ENCODE results near the gene PPP1R3C.

The PPP1R3C gene

GRCh38 chr10:91587710-91588638 lies 44.9 kb downstream of the PPP1R3C start:
- H3K27me3 ChIP-seq (ENCODE audit: insufficient read depth, poor library complexity, severe bottlenecking): no peaks in the 10 kb centered on the region
- H3K36me3 ChIP-seq (ENCODE audit: low read depth): no peaks in the 10 kb centered on the region
- no peaks in the 10 kb centered on the region for H3K9me3 ChIP-seq (ENCODE audit: severe bottlenecking)
- H3K4me1 ChIP-seq (ENCODE audit: insufficient read depth, poor library complexity, severe bottlenecking): peaks cover 26% of the 10 kb centered on the region
- H3K4me3 ChIP-seq (ENCODE audit: severe bottlenecking): no peak overlapping the region
- TF ChIP-seq, protein P1, sequence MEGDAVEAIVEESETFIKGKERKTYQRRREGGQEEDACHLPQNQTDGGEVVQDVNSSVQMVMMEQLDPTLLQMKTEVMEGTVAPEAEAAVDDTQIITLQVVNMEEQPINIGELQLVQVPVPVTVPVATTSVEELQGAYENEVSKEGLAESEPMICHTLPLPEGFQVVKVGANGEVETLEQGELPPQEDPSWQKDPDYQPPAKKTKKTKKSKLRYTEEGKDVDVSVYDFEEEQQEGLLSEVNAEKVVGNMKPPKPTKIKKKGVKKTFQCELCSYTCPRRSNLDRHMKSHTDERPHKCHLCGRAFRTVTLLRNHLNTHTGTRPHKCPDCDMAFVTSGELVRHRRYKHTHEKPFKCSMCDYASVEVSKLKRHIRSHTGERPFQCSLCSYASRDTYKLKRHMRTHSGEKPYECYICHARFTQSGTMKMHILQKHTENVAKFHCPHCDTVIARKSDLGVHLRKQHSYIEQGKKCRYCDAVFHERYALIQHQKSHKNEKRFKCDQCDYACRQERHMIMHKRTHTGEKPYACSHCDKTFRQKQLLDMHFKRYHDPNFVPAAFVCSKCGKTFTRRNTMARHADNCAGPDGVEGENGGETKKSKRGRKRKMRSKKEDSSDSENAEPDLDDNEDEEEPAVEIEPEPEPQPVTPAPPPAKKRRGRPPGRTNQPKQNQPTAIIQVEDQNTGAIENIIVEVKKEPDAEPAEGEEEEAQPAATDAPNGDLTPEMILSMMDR (IDR thresholded peaks at IDR 0.05; ENCODE audit: poor library complexity, severe bottlenecking): no peak
- H3K27ac ChIP-seq (ENCODE audit: poor library complexity, severe bottlenecking): peak overlapping the region; percentile 7
- peak; percentile 41; the same call in 2 of the 3 replicates for ATAC-seq (ENCODE audit: low read depth)
- DNase-seq (ENCODE audit: low spot score): no peak

DNA sequence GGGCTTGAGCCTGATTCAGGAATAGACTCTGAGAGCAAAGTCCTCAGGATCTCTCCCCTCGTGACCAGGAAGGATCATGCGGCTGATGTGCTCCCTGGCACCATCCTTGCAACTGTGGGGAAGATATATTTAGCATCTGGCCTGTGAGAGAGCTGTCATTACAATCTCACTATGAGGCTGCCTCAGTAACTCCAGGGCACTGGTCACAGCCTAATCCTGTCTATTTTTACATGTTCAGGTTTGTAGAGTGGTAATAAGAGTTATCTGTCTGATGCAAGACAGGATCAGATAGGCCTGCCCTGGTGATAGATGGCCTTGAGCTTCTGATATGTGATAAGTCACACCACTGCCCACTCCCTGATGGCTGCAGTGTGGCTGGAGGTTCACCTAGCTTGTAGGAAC lies 50.7 kb downstream of the PPP1R3C start:
- no peak overlapping the region for H3K27ac ChIP-seq (ENCODE audit: poor library complexity, severe bottlenecking)
- H3K4me3 ChIP-seq (ENCODE audit: severe bottlenecking): no peak overlapping the region
- ATAC-seq (ENCODE audit: low read depth): no peak
- no peaks in the 10 kb centered on the region for H3K9me3 ChIP-seq (ENCODE audit: severe bottlenecking)
- no peaks in the 10 kb centered on the region for H3K4me1 ChIP-seq (ENCODE audit: insufficient read depth, poor library complexity, severe bottlenecking)
- H3K36me3 ChIP-seq (ENCODE audit: low read depth): no peaks in the 10 kb centered on the region
- DNase-seq (ENCODE audit: low spot score): no peak
- TF ChIP-seq, protein P1 (IDR thresholded peaks at IDR 0.05; ENCODE audit: poor library complexity, severe bottlenecking): no peak
- no peaks in the 10 kb centered on the region for H3K27me3 ChIP-seq (ENCODE audit: insufficient read depth, poor library complexity, severe bottlenecking)

DNA sequence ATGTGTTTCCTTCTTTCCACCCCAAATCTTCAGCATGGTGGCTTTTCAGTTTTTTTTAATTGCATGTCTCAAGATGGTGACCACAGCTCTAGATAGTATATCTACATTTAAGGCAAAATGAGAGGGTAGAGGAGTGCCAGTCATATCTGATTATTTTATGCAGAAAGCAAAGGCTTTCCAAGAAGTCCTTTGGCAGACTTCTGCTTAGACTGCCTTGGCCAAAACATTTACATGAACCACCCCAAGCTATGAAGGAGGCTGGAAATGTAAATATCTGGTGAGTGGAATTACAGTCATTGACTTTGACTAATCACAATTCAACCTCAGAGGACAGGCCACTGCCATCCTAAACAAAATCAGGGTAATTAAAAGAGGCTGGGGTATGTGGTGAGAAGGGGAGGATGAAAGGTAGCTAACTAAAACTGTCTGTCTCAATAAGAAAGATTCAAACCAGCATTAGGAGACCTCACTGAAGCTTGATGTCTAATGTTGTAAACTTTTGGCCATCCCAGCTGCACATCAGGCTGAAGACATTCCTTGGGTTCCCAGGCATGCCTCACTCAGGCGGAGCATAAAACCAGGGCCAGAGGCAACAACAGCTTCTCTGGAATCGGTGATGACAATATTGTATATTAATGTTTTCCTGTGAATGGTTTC lies 53.4 kb downstream of the PPP1R3C start:
- no peaks in the 10 kb centered on the region for H3K9me3 ChIP-seq (ENCODE audit: severe bottlenecking)
- no peak overlapping the region for H3K4me3 ChIP-seq (ENCODE audit: severe bottlenecking)
- TF ChIP-seq, protein P1 (IDR thresholded peaks at IDR 0.05; ENCODE audit: poor library complexity, severe bottlenecking): no peak
- H3K4me1 ChIP-seq (ENCODE audit: insufficient read depth, poor library complexity, severe bottlenecking): no peaks in the 10 kb centered on the region
- ATAC-seq (ENCODE audit: low read depth) (no peak), DNase-seq (ENCODE audit: low spot score) (no peak)
- H3K27ac ChIP-seq (ENCODE audit: poor library complexity, severe bottlenecking): no peak overlapping the region
- H3K36me3 ChIP-seq (ENCODE audit: low read depth): no peaks in the 10 kb centered on the region
- H3K27me3 ChIP-seq (ENCODE audit: insufficient read depth, poor library complexity, severe bottlenecking): no peaks in the 10 kb centered on the region

Measured in RWPE2 (cell line).